MM.1S (cell line): ENCODE measurements around the gene CATSPERB.

Source experiments
- CTCF ChIP-seq: fragments of 300-600 bp; sonication (generic); IDR thresholded peaks from 2 replicates; pipeline ENCODE4 v1.5.1; 2016; ENCODE audit warnings: antibody characterized with exemption, low read length, mixed read lengths
- EZH2phosphoT487 ChIP-seq: fragments of 300-600 bp; sonication (generic); IDR thresholded peaks from 2 replicates; pipeline ENCODE4 v1.6.1; 2018; ENCODE audit warnings: antibody characterized with exemption, low read length

GRCh38 chr14:91714805-91715204 is 17.1 kb downstream of the CATSPERB start:
- no peak for TF ChIP-seq CTCF
- TF ChIP-seq EZH2phosphoT487 = no peak
